GM08714 (cell line): Measurements from ENCODE around the gene NDUFB10.
A peak's percentile ranks its signal among the peaks of the same experiment; 100 is the strongest.

Experiments used
- H3K4me3 ChIP-seq: fragments of 200-500 bp; sonication (Bioruptor generic); 2 replicates; pipeline ENCODE4 v1.5.1; 2014; ENCODE audit warnings: mild to moderate bottlenecking, low read length, inconsistent platforms
- ZNF274 ChIP-seq: IDR thresholded peaks from 2 replicates; pipeline ENCODE4 v1.6.1; 2012; ENCODE audit warnings: mild to moderate bottlenecking, low read depth, low read length

NDUFB10 gene

DNA sequence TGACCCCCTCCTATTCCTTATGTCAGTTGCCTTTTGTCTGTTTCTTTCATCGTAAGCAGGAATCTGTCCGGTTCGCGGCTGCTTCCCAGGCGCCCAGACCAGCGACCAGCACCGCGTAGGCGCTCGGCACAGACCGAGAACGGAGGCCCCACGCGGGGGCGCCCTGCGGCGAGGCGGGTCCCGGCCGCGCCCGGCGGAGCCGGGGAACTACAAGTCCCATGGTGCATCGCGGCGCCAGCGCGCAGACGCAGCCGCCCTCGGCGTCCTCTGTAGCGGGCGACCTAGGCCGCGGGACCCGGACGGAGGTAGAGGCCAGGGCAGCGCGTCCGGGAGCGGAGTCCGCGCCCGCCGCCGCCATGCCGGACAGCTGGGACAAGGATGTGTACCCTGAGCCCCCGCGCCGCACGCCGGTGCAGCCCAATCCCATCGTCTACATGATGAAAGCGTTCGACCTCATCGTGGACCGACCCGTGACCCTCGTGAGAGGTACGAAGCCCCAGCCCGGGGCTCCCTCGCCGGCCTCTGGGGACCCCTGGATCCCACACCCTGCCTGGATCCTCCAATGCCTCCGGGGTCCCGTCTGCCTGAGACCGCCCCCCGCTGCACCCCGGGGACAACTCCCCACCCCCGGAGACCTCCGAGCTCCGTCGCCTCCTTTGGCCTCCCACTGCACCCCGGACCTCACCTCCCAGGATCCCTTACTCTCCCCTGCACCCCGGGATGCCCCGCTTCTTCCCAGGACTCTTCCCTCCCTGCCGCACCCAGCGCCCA, at the start of gene NDUFB10:
Gene NDUFB10, plus strand, starts transcription at position 270 of the 771 bp plus-strand sequence. Its CDS starts 87 bp downstream, at position 357.
- H3K4me3 ChIP-seq = peak within 1 kb of the TSS; percentile 88
- TF ChIP-seq ZNF274 = no peak

DNA sequence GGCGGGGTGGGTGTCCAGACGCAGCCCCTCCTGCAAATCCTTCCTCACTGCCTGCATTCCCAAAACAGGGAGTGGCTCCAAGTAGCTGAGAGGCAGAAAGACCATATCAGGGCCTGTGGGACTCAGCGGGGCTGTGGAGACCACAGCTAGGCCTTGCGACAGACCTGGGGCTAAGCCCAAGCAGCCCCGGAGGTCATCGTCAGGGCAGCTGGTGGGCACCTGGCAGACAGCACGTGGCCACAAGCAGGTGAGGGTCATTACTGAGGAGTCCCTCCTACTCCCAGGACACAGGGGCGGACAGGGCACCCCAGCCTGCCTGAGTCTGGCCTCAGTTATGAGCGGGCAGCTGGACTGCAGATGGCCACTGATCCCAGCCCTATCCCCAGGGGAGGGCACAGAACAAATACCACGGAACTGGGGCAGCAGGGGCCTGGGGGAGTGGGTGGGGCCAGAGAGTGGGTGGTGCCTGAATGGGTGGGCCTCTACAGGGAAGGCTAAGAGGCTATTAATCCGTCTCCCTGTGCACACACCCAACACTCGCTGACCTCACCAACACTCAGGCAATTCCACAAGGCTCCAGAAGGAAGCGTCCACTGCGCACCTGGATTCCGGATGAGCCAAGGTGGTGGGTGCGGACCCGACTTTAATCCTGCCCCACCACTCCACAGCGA, 49.6 kb upstream of the NDUFB10 start:
- H3K4me3 ChIP-seq = no peak overlapping the region
- no peak for TF ChIP-seq ZNF274

DNA sequence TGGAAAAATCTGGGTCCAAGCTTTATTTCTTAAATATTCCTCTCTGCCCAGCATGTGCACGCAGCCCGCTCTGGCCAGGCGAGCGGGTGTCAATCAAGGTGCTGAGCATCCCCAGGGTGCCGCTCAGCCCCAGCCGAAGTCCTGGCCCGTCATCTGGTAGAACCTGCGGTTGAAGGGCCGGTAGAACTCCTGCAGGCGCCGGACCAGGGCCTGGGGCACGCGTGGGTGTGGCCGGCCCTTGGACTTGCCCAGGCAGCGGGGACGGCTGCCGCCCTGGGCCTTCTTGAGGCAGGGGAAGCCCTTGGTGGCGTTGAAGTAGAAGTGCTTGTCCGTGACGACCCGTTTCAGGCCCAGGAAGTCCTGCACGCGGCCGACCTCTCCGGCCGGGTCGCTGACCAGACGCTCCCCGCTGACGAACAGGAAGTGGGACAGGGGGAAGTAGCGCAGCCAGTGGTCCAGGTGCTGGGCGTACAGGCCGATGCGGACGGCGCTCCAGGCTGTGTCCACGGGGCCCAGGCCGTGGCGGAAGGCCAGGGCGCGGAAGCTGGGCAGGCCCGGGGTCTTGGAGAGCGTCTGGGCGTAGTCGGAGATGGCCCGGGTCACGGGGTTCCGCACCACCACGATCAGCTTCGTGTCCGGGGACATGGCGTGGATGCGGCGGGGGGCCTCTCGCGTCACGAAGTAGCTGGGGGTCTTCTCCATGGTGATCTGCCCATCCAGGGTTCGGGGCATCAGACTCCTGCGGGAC, 47.7 kb upstream of the NDUFB10 start:
- no peak for TF ChIP-seq ZNF274
- no peak overlapping the region for H3K4me3 ChIP-seq

DNA sequence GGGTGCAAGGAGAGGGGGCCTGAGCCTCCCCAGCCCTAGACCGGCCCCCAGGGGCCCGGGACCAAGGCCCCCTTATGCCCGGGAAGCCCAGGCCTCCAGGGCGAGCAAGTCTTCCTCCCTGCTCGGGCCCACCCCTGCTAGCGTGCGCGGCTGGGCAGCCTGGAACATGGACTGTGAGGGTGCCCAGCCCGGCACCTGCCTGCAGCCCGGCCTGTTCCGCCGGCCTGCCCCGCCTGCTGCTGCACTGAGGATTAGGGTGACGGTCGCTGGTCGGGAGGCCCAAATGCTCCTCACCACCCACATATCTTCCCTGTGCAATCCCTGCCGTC, 47.2 kb upstream of the NDUFB10 start:
- H3K4me3 ChIP-seq = no peak overlapping the region
- TF ChIP-seq ZNF274 = no peak

GRCh38 chr16:1913327-1914083, 45.8 kb upstream of the NDUFB10 start:
- no peak overlapping the region for H3K4me3 ChIP-seq
- TF ChIP-seq ZNF274 = no peak

DNA sequence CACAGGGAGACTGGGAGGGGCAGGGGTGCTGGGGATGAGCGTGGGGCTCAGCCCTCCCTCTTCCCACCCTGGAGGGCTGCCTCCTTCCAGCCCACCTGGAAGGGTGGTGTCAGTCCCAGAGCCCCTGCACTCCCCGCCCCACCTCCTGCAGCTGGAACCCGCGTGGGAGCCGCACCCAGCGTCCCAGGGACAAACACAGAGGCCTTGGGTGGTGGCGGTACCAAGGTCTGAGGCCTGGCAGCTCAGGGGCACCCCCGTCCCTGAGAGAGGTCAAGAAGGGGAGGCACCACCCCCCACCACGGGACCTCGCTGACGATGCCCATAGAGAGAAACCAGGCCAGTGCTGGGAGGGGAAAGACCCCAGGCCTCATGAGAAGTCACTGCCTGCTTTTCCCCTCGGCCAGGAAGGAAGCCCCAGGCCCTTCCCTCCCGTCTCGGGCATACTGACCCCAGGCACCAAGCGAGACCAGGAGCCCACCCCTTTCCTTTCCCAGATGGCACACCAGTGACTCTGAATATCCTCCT, 45.2 kb upstream of the NDUFB10 start:
- no peak for TF ChIP-seq ZNF274

DNA sequence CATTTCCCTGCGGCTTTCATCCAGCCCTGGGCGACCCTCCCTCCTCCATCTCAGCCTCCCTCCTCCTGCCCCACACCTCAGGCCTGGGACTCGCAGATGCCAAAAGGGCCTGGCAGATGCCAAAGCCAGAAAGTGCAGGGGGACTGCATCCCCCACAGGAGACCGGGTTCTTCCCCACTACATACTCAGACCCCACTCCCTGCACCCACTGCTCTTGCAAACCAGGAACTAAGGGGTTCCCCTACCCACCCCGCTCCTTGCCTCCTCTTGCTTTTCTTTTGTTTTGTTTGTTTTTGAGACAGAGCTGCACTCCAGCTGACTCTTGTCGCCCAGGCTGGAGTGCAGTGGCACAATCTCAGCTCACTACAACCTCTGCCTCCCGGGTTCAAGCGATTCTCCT, 44.4 kb upstream of the NDUFB10 start:
- H3K4me3 ChIP-seq = no peak overlapping the region
- TF ChIP-seq ZNF274 = no peak

More for the DNA sequence above, 45.2 kb upstream of the NDUFB10 start:
- no peak overlapping the region for H3K4me3 ChIP-seq

DNA sequence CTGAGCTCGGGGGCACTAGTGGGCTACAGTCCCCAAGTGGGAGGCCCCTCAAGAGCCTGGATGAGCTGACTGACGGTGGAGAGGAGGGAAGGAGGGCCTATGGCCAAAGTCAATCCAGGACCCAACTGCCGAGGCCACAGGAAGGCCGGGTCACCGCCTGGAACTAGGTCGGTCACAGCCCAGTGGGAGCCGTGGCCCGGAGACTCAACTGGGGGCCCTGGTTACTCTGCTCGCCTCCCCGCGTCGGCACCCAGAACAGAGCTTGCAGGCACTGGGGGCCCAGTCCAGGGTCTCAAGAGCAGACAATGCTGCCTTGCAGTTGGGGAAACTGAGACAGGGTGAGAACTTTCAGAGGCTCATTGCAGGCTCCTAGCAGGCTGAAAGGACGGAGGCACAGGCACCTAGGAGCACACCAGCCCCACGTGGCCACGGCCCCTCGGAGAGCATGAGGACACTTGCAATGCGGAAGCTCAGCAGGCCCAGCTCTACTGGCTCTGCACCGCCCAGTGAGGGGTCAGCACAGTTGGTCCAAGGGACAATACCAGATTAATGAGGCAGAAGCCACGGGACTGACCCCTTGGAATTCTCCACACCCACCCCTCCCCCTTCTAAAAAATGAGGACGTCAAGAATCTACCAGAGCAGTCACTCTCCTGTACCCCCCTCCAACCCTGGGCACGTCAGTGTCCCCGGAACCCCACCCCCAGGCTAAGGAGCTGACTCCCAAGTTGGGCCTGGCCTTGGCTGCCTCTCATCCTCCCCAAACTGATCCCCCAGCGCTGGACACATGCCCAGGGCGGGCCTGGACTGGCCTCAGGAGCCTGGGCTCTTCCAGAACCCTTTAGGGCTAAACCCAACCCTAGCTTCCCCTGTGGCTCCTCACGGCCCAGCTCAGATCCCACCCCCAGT, 43.4 kb upstream of the NDUFB10 start:
- TF ChIP-seq ZNF274 = no peak
- no peak overlapping the region for H3K4me3 ChIP-seq

- no peak overlapping the region for H3K4me3 ChIP-seq
- TF ChIP-seq ZNF274 = no peak
These were observed 42.7 kb upstream of the NDUFB10 start for GRCh38 chr16:1916640-1916990.

DNA sequence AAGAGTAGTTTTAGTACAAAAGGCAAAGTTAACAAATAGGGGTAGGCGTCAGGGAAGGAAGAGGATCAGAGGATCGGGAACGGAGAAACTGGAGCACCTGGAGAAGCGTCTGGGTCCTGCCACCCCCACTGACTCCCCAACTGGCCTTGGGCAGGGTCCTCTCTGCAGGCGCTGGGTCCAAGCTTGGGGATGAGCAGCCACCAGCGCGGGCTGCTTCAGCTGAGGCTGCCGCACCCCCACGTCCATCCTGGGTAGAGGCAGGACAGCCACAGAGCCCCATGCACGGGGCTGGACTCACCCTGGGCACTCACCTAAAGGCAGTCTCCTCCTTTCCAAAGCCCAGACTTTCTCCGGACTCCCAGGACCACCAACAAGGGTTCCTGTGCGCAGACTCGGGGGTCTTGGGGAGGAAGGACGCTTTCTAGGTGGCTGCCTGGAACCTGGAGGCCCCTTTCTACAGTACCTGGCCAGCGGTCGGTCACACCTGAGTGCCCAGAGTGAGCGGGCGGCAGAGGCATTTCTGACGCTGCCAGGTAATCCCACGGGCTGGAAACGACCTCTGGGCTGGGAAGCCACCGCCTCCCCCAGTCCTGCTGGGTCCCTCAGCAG, 42.2 kb upstream of the NDUFB10 start:
- no peak for TF ChIP-seq ZNF274
- H3K4me3 ChIP-seq = no peak overlapping the region

DNA sequence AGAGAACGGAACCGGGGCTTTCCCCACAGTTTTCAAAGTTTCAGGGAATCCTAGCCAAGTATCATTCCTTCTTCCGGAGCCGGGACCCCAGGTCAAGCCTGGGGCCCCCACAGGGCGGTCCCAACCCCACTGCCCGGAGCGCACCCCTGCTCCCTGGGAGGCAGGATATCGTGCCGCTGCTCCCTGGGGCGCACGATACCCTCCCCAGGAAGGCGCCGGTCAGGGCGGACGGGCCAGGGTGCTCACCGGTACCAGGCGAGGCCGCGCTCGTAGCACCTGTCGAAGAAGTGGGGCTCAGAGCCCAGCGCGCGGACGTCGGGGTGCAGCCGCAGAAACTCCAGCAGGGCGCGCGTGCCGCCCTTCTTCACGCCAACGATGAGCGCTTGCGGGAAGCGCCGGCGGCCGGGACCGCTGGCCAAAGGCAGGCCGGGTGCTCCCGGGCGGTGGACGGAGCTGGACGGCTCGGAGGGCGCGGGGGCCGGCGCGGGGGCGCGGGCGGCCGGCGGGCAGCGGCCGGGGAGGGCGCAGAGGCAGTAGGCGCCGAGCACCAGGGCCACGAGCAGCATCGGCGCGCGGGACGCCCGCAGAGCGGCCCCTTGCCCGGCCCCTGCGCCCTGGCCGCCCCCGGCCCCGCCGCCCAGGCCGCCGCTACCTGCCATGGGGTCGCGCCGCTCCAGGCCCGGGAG, 41.5 kb upstream of the NDUFB10 start:
- no peak for TF ChIP-seq ZNF274
- H3K4me3 ChIP-seq = no peak overlapping the region
